ENCODE measurements around the gene TBC1D9B. TPM values are rescaled to one million over a fixed set of nuclear protein-coding genes. Genes with fewer than 3 reads are reported as not detected.
A peak's percentile ranks its signal among the peaks of the same experiment; 100 is the strongest.

TBC1D9B gene
- total RNA-seq, 4 donors from 2014 or later = 50.7 to 78.5 (median 62.4) TPM

- intact Hi-C loops (cut with DNase I) = no loop called here
- H3K27ac ChIP-seq = no peak overlapping the region
- WGBS, 2 donors = 94 to 100% methylated on average over 3 to 8 of the region's 11 CpGs
- no peak overlapping the region for H3K4me3 ChIP-seq
- DNase-seq = no peak
- H3K36me3 ChIP-seq = peaks cover 22 to 100% (median 33%) of the 10 kb centered on the region in 3 donors
- TF ChIP-seq POLR2A (IDR thresholded peaks at IDR 0.05) (no peak), CTCF (IDR thresholded peaks at IDR 0.05) (no peak)
- peaks cover 0 to 21% (median 9%) of the 10 kb centered on the region in 3 donors for H3K4me1 ChIP-seq
- H3K9me3 ChIP-seq = no peaks in the 10 kb centered on the region
- H3K27me3 ChIP-seq = no peaks in the 10 kb centered on the region
Measured at GRCh38 chr5:179867476-179867875, 40.2 kb downstream of the TBC1D9B start.

GRCh38 chr5:179867079-179867465, 40.6 kb downstream of the TBC1D9B start:
- no peak for DNase-seq
- Histone ChIP-seq H3K4me3 (no peak overlapping the region), H3K27me3 (no peaks in the 10 kb centered on the region), H3K36me3 (peaks cover 22 to 100% (median 29%) of the 10 kb centered on the region in 3 donors), H3K4me1 (peaks cover 0 to 21% (median 9%) of the 10 kb centered on the region in 3 donors), H3K9me3 (no peaks in the 10 kb centered on the region), H3K27ac (no peak overlapping the region)
- 68 to 92% methylated on average over 2 to 3 of the region's 6 CpGs for WGBS, 2 donors
- intact Hi-C loops (cut with DNase I) = no loop called here
- no peak for TF ChIP-seq CTCF (IDR thresholded peaks at IDR 0.05)
- no peak for TF ChIP-seq POLR2A (IDR thresholded peaks at IDR 0.05)

GRCh38 chr5:179866241-179867078, 41.2 kb downstream of the TBC1D9B start:
- WGBS, 2 donors = 65 to 67% methylated on average over 4 to 13 of the region's 21 CpGs
- no peaks in the 10 kb centered on the region for H3K27me3 ChIP-seq
- H3K4me3 ChIP-seq = no peak overlapping the region
- peak overlapping the region in 2 of 4 donors; percentile 19 to 42 for H3K27ac ChIP-seq
- H3K9me3 ChIP-seq = no peaks in the 10 kb centered on the region
- H3K36me3 ChIP-seq = peaks cover 22 to 98% (median 29%) of the 10 kb centered on the region in 3 donors
- DNase-seq = no peak
- intact Hi-C loops (cut with DNase I) = no loop called here
- TF ChIP-seq CTCF (IDR thresholded peaks at IDR 0.05) (no peak), POLR2A (IDR thresholded peaks at IDR 0.05) (no peak)
- peaks cover 0 to 21% (median 9%) of the 10 kb centered on the region in 3 donors for H3K4me1 ChIP-seq

GRCh38 chr5:179865491-179866240, 42.0 kb downstream of the TBC1D9B start:
- H3K4me1 ChIP-seq = peaks cover 0 to 22% (median 9%) of the 10 kb centered on the region in 3 donors
- no peak overlapping the region for H3K4me3 ChIP-seq
- 76 to 79% methylated on average over 6 to 13 of the region's 15 CpGs for WGBS, 2 donors
- no peak for TF ChIP-seq POLR2A (IDR thresholded peaks at IDR 0.05)
- TF ChIP-seq CTCF (IDR thresholded peaks at IDR 0.05) = no peak
- peaks cover 22 to 94% (median 25%) of the 10 kb centered on the region in 3 donors for H3K36me3 ChIP-seq
- intact Hi-C loops (cut with DNase I) = no loop called here
- H3K27ac ChIP-seq = peak overlapping the region in 2 of 4 donors; percentile 19 to 42
- no peak for DNase-seq
- no peaks in the 10 kb centered on the region for H3K9me3 ChIP-seq
- H3K27me3 ChIP-seq = no peaks in the 10 kb centered on the region

- H3K4me1 ChIP-seq = peaks cover 4 to 32% (median 9%) of the 10 kb centered on the region in 3 donors
- H3K36me3 ChIP-seq = peaks cover 18 to 85% (median 25%) of the 10 kb centered on the region in 3 donors
- no peaks in the 10 kb centered on the region for H3K27me3 ChIP-seq
- no peak for DNase-seq
- WGBS, 2 donors = 60 to 94% methylated on average over 1 to 3 of the region's 7 CpGs
- intact Hi-C loops (cut with DNase I) = no loop called here
- no peak overlapping the region for H3K27ac ChIP-seq
- H3K4me3 ChIP-seq = no peak overlapping the region
- TF ChIP-seq POLR2A (IDR thresholded peaks at IDR 0.05) = no peak
- no peak for TF ChIP-seq CTCF (IDR thresholded peaks at IDR 0.05)
- no peaks in the 10 kb centered on the region for H3K9me3 ChIP-seq
Measured at GRCh38 chr5:179864686-179865085, 43.0 kb downstream of the TBC1D9B start.
